Measurements from ENCODE around the gene SAP25.

SAP25 gene

GRCh38 chr7:100573691-100574361 is at the start of gene SAP25:
TSS of gene SAP25 (minus strand) at chr7:100573900. CDS start at chr7:100573742, 158 bp downstream.
- DNase-seq (ENCODE audit: low read depth in 3 of 3): no peak

- no peak for DNase-seq (ENCODE audit: low read depth in 3 of 3)
Measured at GRCh38 chr7:100621554-100621953, 47.9 kb upstream of the SAP25 start.

DNA sequence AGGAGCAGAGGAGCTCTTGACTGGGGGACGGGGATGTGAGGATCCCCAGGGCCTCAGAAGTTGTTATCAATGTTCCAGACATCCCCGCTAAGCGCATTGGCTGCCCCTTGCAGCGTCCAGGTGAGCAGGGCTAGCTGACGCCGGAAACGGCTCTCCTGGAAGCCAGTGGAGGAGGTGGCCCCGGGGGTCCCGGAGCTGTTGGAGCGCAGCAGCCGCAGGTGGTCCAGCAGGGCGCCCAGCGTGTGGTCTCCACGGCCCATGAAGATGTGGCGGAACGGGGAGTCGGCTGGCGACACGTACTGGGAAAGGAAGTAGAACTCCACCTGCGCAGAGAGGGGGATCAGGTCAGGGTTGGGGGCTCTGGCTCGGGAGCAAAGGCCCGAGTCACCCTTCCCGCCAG is 47.1 kb upstream of the SAP25 start:
- no peak for DNase-seq (ENCODE audit: low read depth in 3 of 3)

DNA sequence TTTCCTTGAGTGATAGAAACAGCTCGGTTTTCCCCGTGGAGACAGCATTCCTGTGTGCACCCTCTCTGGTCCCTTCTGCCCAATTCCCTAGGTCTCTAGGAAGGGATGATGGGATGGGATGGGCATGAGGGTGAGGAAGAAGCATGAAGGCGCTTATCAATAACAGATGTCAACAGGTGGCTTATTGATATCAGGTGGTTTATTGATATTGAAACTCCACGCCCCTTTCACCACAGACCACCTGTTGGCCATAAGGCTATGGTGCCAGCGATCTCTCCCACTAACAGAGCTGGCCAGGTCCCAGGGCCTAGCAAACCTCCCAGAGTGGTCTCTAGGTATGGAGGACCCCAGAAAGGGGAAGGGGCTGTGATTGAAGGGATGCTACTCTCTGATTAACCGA is 46.5 kb upstream of the SAP25 start:
- no peak for DNase-seq (ENCODE audit: low read depth in 3 of 3)

DNA sequence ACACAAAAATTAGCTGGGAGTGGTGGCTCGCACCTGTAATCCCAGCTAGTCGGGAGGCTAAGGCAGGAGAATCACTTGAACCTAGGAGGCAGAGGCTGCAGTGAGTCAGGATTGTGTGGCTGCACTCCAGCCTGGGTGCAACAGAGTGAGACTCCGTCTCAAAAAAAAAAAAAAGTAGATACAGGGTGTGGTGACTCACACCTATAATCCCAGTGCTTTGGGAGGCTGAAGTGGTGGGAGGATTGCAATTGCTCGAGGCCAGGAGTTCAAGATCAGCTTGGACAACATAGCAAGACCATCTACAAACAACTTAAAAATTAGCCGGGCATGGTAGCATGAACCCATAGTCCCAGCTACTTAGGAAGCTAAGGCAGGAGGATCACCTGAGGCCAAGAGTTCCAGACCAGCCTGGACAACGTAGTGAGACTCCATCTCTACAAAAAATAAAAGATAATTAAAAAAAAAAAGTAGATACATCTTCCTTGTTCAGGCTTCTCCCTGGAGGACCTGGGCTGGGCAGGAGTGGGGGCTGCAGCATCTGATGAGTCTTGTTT is 40.7 kb upstream of the SAP25 start:
- DNase-seq (ENCODE audit: low read depth in 3 of 3): no peak

GRCh38 chr7:100613412-100614175 is 39.9 kb upstream of the SAP25 start:
- no peak for DNase-seq (ENCODE audit: low read depth in 3 of 3)

DNA sequence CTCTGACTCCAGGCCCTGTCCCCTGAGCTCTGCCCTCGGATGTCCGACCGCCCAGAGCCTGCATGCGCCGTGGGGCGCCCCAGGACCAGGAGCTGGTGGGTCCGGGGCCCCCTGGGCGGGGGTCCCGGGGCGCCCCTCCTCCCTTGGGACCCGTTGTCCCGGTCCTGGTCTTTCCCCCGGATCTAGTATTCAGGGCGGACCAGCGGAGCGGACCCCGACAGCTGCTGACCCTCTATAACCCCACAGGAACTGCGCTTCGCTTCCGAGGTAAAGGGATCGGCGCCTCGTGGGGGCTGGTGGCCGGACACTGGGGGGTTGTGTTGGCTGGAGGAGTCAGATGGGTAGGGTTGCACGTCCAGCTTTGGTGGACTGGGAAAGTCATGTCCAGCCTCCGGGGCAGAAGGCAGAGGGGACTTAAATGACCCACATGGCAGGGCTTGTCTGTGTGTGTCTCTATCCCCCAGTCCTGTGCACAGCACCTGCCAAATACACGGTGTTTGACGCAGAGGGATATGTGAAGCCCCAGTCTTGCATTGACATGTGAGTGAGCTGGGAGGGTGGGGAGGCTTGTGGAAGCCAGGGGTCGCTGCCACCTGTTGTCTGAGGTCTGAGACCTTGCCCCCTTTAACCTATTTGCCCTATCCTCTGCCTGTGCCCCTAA is 39.2 kb upstream of the SAP25 start:
- DNase-seq (ENCODE audit: low read depth in 3 of 3): no peak

DNA sequence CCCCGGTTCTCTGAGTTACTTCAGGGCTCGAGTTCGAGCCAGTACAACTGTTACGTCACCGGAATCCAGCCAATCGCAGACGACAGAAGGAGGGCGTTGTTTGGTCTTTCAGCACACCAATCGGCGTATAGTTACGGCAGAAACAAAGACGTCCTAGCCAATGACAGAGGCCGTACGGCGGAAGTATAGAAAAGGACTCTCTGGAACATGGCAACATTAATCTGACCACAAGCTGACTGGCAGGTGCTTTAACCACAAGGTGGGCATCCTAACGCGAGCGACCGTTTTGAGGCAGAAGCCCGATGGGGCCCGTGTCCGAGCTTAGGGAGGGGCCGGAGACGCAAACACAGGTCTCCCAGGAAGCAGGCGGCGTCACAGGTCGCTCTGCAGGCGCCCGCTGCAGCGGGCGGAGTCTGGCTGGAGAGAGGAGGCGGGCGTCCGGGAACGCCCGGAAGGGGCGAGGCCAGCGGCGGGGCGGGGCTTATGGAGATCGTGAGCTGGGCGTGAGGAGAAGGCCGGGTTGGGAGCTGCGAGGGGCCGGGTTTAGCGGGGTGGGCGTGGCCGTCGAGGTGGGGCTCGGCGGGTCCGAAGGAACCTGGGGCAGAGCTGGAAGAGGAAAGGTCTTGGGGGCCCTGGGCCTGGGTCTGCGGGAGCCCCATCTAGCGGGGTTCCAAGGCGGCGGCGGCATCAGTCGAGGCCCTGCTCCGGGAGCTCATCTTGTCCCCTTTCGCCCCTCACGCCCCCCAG is 38.5 kb upstream of the SAP25 start, which contains the start of gene MOSPD3:
Gene MOSPD3, plus strand, starts transcription at position 558 of the 747 bp plus-strand sequence. CDS start 252 bp downstream, outside the sequence.
- DNase-seq (ENCODE audit: low read depth in 3 of 3): peak; percentile 95 to 99 (median 97)

- no peak for DNase-seq (ENCODE audit: low read depth in 3 of 3)
Measured at GRCh38 chr7:100609958-100610357, 36.3 kb upstream of the SAP25 start.

DNA sequence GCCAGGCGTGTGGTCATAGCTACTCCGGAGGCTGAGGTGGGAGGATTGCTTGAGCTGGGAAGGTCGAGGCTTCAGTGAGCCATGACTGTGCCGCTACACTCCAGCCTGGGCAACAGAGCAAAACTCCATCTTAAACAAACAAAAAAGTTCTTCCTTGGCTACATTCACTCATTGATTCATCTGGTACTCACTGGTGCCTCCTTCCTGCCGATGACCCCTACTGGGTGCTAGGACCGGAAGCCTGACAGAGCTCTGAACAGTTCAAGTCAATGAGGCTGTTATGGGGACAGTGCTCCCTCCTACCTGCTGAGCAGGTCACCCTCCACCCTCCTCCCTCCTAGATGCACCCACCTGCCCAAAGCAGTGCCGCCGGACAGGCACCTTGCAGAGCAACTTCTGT is 33.4 kb upstream of the SAP25 start:
- DNase-seq (ENCODE audit: low read depth in 3 of 3): no peak

- DNase-seq (ENCODE audit: low read depth in 3 of 3): no peak
Measured at GRCh38 chr7:100606313-100606712, 32.6 kb upstream of the SAP25 start.

GRCh38 chr7:100604976-100605911 is 31.5 kb upstream of the SAP25 start:
- no peak for DNase-seq (ENCODE audit: low read depth in 3 of 3)

GRCh38 chr7:100604028-100604975 is 30.6 kb upstream of the SAP25 start:
- DNase-seq (ENCODE audit: low read depth in 3 of 3): peak; percentile 48 to 49 (median 49)

- DNase-seq (ENCODE audit: low read depth in 3 of 3): no peak
Measured at GRCh38 chr7:100603726-100604027, 30.0 kb upstream of the SAP25 start.

- no peak for DNase-seq (ENCODE audit: low read depth in 3 of 3)
Measured at GRCh38 chr7:100602889-100603725, 29.4 kb upstream of the SAP25 start.

- DNase-seq (ENCODE audit: low read depth in 3 of 3): no peak
Measured at GRCh38 chr7:100600730-100601038, 27.0 kb upstream of the SAP25 start.

- DNase-seq (ENCODE audit: low read depth in 3 of 3): no peak
Measured at GRCh38 chr7:100599911-100600729, 26.4 kb upstream of the SAP25 start.

GRCh38 chr7:100598425-100598824 is 24.7 kb upstream of the SAP25 start:
- DNase-seq (ENCODE audit: low read depth in 3 of 3): no peak

Measured in stimulated activated CD4-positive, alpha-beta T cell treated with anti-CD3 and anti-CD28 coated beads, TNF-alpha, amount 100 ng/mL, for 4 hours (primary cell).